H9 (cell line): Measurements from ENCODE around the gene WRAP73. TPM values are rescaled to one million over a fixed set of nuclear protein-coding genes. Genes with fewer than 3 reads are reported as not detected.

Source experiments
- DNase-seq: peaks from one replicate; pipeline ENCODE4 v3.0.0-alpha.2; 2017
- H2AFZ ChIP-seq: one replicate; pipeline ENCODE4 v1.6.1; 2013; ENCODE audit warnings: mild to moderate bottlenecking, low read length, control low read depth, moderate library complexity
- H2AK5ac ChIP-seq: 2 replicates; pipeline ENCODE4 v1.6.1; 2013; ENCODE audit warnings: low read length, control low read depth, mixed read lengths; ENCODE audit not compliant: insufficient read length
- H2BK120ac ChIP-seq: one replicate; pipeline ENCODE4 v1.6.1; 2013; ENCODE audit warnings: low read depth, mild to moderate bottlenecking, low read length, control low read depth, inconsistent platforms; ENCODE audit not compliant: poor library complexity, severe bottlenecking
- H2BK12ac ChIP-seq: 2 replicates; pipeline ENCODE4 v1.6.1; 2013; ENCODE audit warnings: low read length, control low read depth, mixed read lengths, low read depth; ENCODE audit not compliant: insufficient read length
- H2BK15ac ChIP-seq: 2 replicates; pipeline ENCODE4 v1.6.1; 2013; ENCODE audit warnings: low read depth, low read length, control low read depth
- H2BK20ac ChIP-seq: one replicate; pipeline ENCODE4 v1.6.1; 2013; ENCODE audit warnings: low read depth, mild to moderate bottlenecking, low read length, control low read depth, inconsistent platforms; ENCODE audit not compliant: poor library complexity, severe bottlenecking
- H2BK5ac ChIP-seq: 2 replicates; pipeline ENCODE4 v1.6.1; 2013; ENCODE audit warnings: low read length, control low read depth, mixed read lengths; ENCODE audit not compliant: insufficient read length
- H3K14ac ChIP-seq: 2 replicates; pipeline ENCODE4 v1.6.1; 2013; ENCODE audit warnings: low read length, control low read depth; ENCODE audit not compliant: insufficient read depth
- H3K18ac ChIP-seq: 2 replicates; pipeline ENCODE4 v1.6.1; 2013; ENCODE audit warnings: low read depth, mild to moderate bottlenecking, mixed read lengths, low read length, control low read depth; ENCODE audit not compliant: insufficient read length
- H3K23ac ChIP-seq: 2 replicates; pipeline ENCODE4 v1.6.1; 2013; ENCODE audit warnings: low read length, control low read depth, mixed read lengths, low read depth; ENCODE audit not compliant: insufficient read length
- H3K23me2 ChIP-seq: 2 replicates; pipeline ENCODE4 v1.6.1; 2013; ENCODE audit warnings: low read depth, mild to moderate bottlenecking, mixed read lengths, low read length, control low read depth; ENCODE audit not compliant: insufficient read length, poor library complexity, severe bottlenecking
- H3K27ac ChIP-seq: 2 replicates; pipeline ENCODE4 v1.5.1; 2013; ENCODE audit warnings: low read length, control low read depth, mixed read lengths, low read depth; ENCODE audit not compliant: insufficient read length
- H3K27me3 ChIP-seq: 2 replicates; pipeline ENCODE4 v1.6.1; 2013; ENCODE audit warnings: low read length, control low read depth, inconsistent platforms; ENCODE audit not compliant: insufficient read depth
- H3K4ac ChIP-seq: 2 replicates; pipeline ENCODE4 v1.6.1; 2013; ENCODE audit warnings: low read depth, mild to moderate bottlenecking, control low read depth, inconsistent platforms, low read length, moderate library complexity
- H3K4me1 ChIP-seq: 2 replicates; pipeline ENCODE4 v1.6.1; 2013; ENCODE audit warnings: low read length, control low read depth, inconsistent platforms; ENCODE audit not compliant: insufficient read depth
- H3K4me2 ChIP-seq: 2 replicates; pipeline ENCODE4 v1.6.1; 2013; ENCODE audit warnings: low read length, control low read depth, mixed read lengths; ENCODE audit not compliant: insufficient read length, insufficient read depth
- H3K56ac ChIP-seq: 2 replicates; pipeline ENCODE4 v1.6.1; 2013; ENCODE audit warnings: low read depth, mild to moderate bottlenecking, mixed read lengths, low read length, control low read depth; ENCODE audit not compliant: insufficient read length
- H3K79me1 ChIP-seq: 2 replicates; pipeline ENCODE4 v1.6.1; 2013; ENCODE audit warnings: low read depth, mild to moderate bottlenecking, moderate library complexity, low read length, control low read depth, inconsistent platforms; ENCODE audit not compliant: insufficient read depth, poor library complexity, severe bottlenecking
- H3K79me2 ChIP-seq: 2 replicates; pipeline ENCODE4 v1.6.1; 2013; ENCODE audit warnings: low read length, control low read depth, inconsistent platforms; ENCODE audit not compliant: insufficient read depth
- H3K9ac ChIP-seq: 2 replicates; pipeline ENCODE4 v1.6.1; 2013; ENCODE audit warnings: low read length, control low read depth, mixed read lengths; ENCODE audit not compliant: insufficient read length; ENCODE audit errors: extremely low read depth
- H3K9me3 ChIP-seq: one replicate; pipeline ENCODE4 v1.6.1; 2013; ENCODE audit warnings: low read depth, low read length, inconsistent platforms; ENCODE audit not compliant: control insufficient read depth
- H3T11ph ChIP-seq: one replicate; pipeline ENCODE4 v1.6.1; 2013; ENCODE audit warnings: mild to moderate bottlenecking, low read length, control low read depth, inconsistent platforms
- H4K20me1 ChIP-seq: one replicate; pipeline ENCODE4 v1.6.1; 2013; ENCODE audit not compliant: control insufficient read depth, insufficient read length, insufficient read depth
- H4K5ac ChIP-seq: 2 replicates; pipeline ENCODE4 v1.6.1; 2013; ENCODE audit warnings: low read depth, mild to moderate bottlenecking, mixed read lengths, low read length, control low read depth; ENCODE audit not compliant: insufficient read length
- H4K8ac ChIP-seq: replicated peaks from 2 replicates; pipeline ENCODE4 v1.6.1; 2013; ENCODE audit warnings: low read length, control low read depth, mixed read lengths, low read depth; ENCODE audit not compliant: insufficient read length
- H4K91ac ChIP-seq: 2 replicates; pipeline ENCODE4 v1.6.1; 2013; ENCODE audit warnings: low read depth, mild to moderate bottlenecking, moderate library complexity, mixed read lengths, low read length, control low read depth; ENCODE audit not compliant: insufficient read length
- H3K27ac Mint-ChIP-seq, 3 experiments: 2 replicates in 2 of 3; 3 replicates in 1 of 3; pipeline ENCODE4 v1.8.0; 2020 to 2021; ENCODE audit warnings: mixed read lengths in 3 of 3, mild to moderate bottlenecking in 1 of 3, moderate library complexity in 1 of 3
- H3K27me3 Mint-ChIP-seq: 2 replicates; pipeline ENCODE4 v1.8.0; 2021; ENCODE audit warnings: low read depth, mild to moderate bottlenecking, moderate library complexity, mixed read lengths
- H3K36me3 Mint-ChIP-seq, 3 experiments: 2 replicates in 2 of 3; 3 replicates in 1 of 3; pipeline ENCODE4 v1.8.0; 2020 to 2021; ENCODE audit warnings: low read depth in 3 of 3, mixed read lengths in 3 of 3; ENCODE audit not compliant: insufficient read depth in 1 of 3
- H3K4me1 Mint-ChIP-seq, 2 experiments: 2 replicates each; pipeline ENCODE4 v1.8.0; 2020; ENCODE audit warnings: mixed read lengths in 2 of 2
- H3K4me3 Mint-ChIP-seq, 2 experiments: 2 replicates in 1 of 2; 3 replicates in 1 of 2; pipeline ENCODE4 v1.8.0; 2020 to 2021; ENCODE audit warnings: mild to moderate bottlenecking in 2 of 2, mixed read lengths in 2 of 2, moderate library complexity in 1 of 2
- H3K9me3 Mint-ChIP-seq, 2 experiments: 2 replicates in 1 of 2; 3 replicates in 1 of 2; pipeline ENCODE4 v1.8.0; 2020; ENCODE audit warnings: mild to moderate bottlenecking in 2 of 2, mixed read lengths in 2 of 2, moderate library complexity in 1 of 2
- WGBS: extraction: QIAGEN DNeasy Blood & Tissue Kit; methylation state at CpG from one replicate; pipeline ENCODE4 v1.1.7; 2013; ENCODE audit warnings: missing lambda C conversion rate, low lambda C conversion rate, mixed read lengths; ENCODE audit not compliant: insufficient read length; ENCODE audit errors: extremely low coverage; 5-methylcytosine and 5-hydroxymethylcytosine counted together
- total RNA-seq: library from RNA; stranded (reverse); gene quantifications from 2 replicates; pipeline ENCODE4 v1.2.1, GENCODE V29; 2021
- TF ChIP-seq, protein P1 (sequence below): fragments of 200-600 bp; sonication (generic); conservative IDR thresholded peaks from 3 replicates; pipeline ENCODE4 v1.8.0; 2021; ENCODE audit warnings: antibody characterized with exemption, mild to moderate bottlenecking

Gene WRAP73
- total RNA-seq, 1 experiment from 2014 or later, result 28.4 TPM

GRCh38 chr1:3685906-3686305 is 36.0 kb upstream of the WRAP73 start:
- H3K79me1 ChIP-seq, result no peaks in the 10 kb centered on the region
- TF ChIP-seq, protein P1, sequence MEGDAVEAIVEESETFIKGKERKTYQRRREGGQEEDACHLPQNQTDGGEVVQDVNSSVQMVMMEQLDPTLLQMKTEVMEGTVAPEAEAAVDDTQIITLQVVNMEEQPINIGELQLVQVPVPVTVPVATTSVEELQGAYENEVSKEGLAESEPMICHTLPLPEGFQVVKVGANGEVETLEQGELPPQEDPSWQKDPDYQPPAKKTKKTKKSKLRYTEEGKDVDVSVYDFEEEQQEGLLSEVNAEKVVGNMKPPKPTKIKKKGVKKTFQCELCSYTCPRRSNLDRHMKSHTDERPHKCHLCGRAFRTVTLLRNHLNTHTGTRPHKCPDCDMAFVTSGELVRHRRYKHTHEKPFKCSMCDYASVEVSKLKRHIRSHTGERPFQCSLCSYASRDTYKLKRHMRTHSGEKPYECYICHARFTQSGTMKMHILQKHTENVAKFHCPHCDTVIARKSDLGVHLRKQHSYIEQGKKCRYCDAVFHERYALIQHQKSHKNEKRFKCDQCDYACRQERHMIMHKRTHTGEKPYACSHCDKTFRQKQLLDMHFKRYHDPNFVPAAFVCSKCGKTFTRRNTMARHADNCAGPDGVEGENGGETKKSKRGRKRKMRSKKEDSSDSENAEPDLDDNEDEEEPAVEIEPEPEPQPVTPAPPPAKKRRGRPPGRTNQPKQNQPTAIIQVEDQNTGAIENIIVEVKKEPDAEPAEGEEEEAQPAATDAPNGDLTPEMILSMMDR, result no peak
- no peak overlapping the region for H2AK5ac ChIP-seq
- H3K4me3 Mint-ChIP-seq, result no peak overlapping the region
- H2BK12ac ChIP-seq, result no peak overlapping the region
- H4K91ac ChIP-seq, result no peak overlapping the region
- no peak overlapping the region for H4K8ac ChIP-seq
- no peak overlapping the region for H2BK120ac ChIP-seq
- H4K20me1 ChIP-seq, result no peaks in the 10 kb centered on the region
- H3K4ac ChIP-seq, result no peak overlapping the region
- H3K4me2 ChIP-seq, result no peak overlapping the region
- H3K23ac ChIP-seq, result no peak overlapping the region
- H3K27ac Mint-ChIP-seq, result no peak overlapping the region
- no peak overlapping the region for H4K5ac ChIP-seq
- H3K23me2 ChIP-seq, result no peaks in the 10 kb centered on the region
- peaks cover 17 to 27% of the 10 kb centered on the region in 2 experiments for H3K4me1 Mint-ChIP-seq
- peaks cover 8% of the 10 kb centered on the region; the same call in 1 of the 2 replicates for H3K4me1 ChIP-seq
- peaks cover 0 to 10% (median 6%) of the 10 kb centered on the region in 3 experiments; a peak in 3 of 7 replicates for H3K36me3 Mint-ChIP-seq
- no peak overlapping the region for H2AFZ ChIP-seq
- H3T11ph ChIP-seq, result no peak overlapping the region
- H3K79me2 ChIP-seq, result no peaks in the 10 kb centered on the region
- H2BK5ac ChIP-seq, result no peak overlapping the region
- no peak for DNase-seq
- no peaks in the 10 kb centered on the region for H3K9me3 ChIP-seq
- no peak overlapping the region for H2BK20ac ChIP-seq
- no peak overlapping the region for H3K18ac ChIP-seq
- peaks cover 4% of the 10 kb centered on the region; the same call in 1 of the 2 replicates for H3K27me3 ChIP-seq
- H3K27me3 Mint-ChIP-seq, result peaks cover 21% of the 10 kb centered on the region
- no peak overlapping the region for H3K27ac ChIP-seq
- no peak overlapping the region for H2BK15ac ChIP-seq
- no peak overlapping the region for H3K56ac ChIP-seq
- H3K14ac ChIP-seq, result no peak overlapping the region
- no CpG with 5 or more reads among the region's 19 CpGs for WGBS
- no peak overlapping the region for H3K9ac ChIP-seq
- H3K9me3 Mint-ChIP-seq, result peaks cover 0 to 4% of the 10 kb centered on the region in 2 experiments; a peak in 2 of 5 replicates
